ENCODE results near the gene MLXIPL.
"Not testable (repeated sequence)": the region's sequence is repeated elsewhere in the genome, so short reads cannot be mapped to it uniquely, and the experiment has no call there.

The MLXIPL gene

DNA sequence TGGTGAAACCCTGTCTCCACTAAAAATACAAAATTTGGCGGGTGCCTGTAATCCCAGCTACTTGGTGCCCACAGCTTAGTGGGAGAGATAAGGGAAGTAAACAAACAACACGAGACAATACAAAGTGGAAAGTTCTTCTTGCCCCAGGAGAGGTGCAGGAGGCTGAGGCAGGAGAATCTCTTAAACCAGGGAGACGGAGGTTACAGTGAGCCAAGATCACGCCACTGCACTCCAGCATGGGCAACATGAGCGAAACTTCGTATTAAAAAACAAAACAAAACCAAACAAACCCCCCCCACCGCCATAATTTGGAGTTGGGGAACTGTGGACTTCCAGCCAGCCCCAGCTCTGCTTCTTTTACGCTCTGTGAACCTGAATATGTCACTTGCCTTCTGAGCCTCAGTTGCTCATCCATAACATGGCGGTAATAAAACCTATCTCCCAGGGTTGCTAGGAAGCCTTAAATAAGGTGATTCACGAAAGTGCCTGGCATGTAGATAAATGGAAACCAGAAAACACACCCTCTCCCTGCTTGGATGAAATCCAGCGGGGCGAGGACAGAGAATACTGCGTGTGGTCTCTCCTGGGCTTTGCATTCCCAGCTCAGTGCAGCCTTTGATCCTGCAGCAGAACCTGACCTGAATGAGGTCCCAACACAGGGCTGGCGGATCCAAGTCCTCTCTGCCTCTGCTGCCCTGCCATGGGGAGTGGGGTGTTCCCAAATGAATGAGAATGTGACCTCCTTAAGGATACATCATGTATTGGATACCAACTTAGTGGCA, 10.2 kb downstream of the MLXIPL start:
- DNase-seq (ENCODE audit: low spot score) = no peak

DNA sequence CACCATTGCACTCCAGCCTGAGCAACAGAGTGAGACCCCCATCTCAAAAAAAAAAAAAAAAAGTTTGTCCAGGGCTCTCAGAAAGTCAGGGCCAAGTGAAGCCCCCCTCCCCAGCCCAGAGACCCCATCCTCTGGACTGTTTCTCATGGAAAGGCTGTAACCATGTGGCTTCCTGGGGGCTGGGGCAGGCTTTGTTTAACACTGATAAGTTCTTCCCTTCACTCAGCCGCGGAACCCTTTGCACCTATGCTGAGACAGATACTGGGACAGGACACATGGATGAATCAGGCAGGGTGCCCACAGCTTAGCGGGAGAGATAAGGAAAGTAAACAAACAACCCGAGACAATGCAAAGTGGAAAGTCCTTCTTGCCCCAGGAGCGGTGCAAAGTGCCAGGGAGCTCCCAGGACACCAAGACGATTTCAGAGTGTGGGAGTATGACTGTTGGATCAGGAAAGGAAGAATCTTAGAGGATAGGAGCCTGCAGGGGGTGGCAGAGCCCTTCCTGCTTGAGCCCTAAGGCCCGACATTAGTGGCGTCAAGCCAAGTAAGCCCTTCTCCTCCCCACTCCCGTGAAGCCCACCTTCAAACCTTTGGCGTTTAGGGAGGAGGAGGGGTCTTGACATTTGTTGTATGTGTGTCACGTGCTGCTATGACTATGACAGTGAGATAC, 11.6 kb downstream of the MLXIPL start:
- DNase-seq (ENCODE audit: low spot score) = no peak

DNA sequence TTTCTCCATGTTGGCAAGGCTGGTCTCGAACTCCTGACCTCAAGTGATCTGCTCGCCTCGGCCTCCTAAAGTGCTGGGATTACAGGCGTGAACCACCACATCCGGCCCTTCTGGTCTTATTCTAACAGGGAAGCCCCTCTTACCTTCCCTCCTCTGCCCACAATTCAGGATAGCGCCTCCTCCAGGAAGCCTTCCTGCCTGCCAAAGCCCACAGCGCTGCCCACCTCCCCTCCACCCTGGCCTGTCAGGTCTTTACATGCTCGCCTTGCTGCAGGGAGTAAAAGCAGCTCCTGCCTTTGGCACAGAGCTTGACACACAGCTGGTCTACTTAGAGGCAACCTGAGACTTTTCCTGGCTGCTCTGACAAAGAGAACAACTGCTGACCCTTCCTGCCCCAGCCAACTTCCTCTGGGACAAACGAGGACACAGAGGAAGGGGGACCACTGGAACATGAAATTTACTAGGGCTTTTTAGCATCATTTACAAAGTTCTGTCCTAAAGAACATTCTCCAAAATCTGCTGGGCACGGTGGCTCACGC, 13.2 kb downstream of the MLXIPL start:
- DNase-seq (ENCODE audit: low spot score) = no peak

DNA sequence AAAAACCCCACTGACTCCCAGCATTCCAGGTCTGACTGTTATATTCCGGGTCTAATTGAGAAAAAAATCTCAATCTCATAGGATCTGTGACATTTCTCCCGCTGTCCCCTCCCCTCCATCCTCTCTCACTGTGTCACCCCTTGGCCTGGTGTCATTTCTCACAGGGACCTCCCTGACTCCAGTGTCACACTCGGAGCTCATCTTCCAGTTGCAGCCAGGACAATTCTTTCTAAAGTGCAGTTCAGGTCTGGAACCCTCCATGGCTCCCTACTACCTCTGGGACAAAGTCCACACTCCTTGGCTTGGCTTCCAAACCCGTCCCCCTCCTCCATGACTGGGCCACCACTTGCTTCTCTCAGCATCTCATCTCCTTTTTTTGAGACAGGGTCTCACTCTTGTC, 14.2 kb downstream of the MLXIPL start:
- no peak for DNase-seq (ENCODE audit: low spot score)

DNA sequence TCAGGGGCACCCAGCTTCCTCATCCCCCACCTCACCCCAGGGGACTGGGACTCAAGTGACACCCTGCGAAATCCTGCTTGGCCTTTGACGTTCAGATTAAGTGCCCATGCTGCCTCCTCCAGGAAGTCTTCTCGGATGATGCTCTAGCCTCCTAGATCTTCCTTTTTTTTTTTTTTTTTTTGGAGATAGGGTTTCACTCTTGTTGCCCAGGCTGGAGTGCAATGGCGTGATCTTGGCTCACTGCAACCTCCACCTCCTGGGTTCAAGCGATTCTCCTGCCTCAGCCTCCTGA, 16.7 kb downstream of the MLXIPL start:
- DNase-seq (ENCODE audit: low spot score) = not testable (repeated sequence)

DNA sequence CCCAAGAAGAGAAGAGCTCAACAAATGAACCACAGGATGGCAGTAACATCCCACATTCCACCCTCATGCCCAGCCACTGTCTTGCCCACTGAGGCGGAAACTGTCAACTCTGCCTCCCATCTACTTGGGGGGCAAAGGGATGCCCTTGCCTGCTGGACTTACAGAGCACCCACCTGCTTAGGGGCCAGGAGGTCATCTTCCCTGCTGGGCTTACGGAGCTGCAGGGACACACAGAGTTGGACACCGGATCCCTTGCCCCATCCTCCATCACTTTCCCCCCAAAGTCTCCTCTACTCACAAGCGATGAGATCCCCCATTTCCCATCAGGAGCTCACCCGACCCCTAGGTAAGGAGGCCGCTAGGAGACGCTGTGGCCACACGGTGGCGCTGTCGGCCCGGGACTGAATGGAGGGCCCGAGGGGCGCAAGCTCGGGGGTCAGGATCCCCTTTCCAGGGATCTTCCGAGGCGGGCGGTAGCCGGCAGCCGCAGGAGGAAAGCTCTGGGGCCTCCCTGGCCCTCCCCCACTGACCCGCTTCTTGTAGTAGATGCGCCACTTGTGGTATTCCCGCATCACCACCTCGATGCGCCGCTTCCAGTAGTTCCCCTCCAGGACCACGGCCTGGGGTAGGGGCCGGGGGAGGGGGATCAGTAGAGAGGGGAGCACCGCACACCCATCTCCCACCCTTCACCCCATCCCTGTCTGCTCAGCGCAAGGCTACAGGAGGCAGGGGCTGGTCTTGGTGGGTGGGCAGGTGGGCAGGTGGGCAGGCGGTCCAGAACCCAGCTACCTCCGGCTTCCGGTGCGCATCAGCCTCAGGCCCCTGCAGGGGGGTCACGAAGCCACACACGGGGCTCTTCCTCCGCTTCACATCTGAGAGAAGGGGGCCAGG, 17.3 kb downstream of the MLXIPL start:
- DNase-seq (ENCODE audit: low spot score) = no peak

DNA sequence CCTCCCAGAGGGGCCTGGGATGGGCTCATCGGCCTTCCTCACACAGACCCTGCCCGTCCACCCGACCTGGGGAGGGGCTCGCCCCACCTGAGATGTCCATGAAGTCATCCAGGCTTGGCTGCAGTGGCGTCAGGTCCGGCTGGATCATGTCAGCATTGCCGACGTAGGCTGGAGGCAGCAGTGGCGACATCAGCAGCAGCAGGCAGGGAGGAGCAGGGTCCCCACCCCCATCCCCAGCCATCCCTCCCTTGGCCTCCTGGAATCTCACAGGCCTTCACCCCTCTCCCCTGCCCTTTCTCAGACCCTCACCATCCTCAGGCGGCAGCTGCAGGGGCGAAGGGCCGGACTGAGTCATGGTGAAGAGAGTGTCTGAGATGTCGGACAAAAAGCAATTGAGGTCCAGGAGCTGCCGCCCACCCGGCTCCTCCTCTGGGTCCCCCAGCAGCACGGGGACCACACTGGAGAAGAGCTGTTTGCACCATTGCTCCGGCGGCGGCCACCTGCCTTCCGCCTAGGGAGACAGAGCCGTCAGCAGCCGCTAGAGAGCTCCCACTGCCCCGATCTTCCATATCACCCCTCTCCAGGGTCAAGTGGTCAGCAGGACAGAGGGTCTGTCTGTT, 18.6 kb downstream of the MLXIPL start:
- no peak for DNase-seq (ENCODE audit: low spot score)

DNA sequence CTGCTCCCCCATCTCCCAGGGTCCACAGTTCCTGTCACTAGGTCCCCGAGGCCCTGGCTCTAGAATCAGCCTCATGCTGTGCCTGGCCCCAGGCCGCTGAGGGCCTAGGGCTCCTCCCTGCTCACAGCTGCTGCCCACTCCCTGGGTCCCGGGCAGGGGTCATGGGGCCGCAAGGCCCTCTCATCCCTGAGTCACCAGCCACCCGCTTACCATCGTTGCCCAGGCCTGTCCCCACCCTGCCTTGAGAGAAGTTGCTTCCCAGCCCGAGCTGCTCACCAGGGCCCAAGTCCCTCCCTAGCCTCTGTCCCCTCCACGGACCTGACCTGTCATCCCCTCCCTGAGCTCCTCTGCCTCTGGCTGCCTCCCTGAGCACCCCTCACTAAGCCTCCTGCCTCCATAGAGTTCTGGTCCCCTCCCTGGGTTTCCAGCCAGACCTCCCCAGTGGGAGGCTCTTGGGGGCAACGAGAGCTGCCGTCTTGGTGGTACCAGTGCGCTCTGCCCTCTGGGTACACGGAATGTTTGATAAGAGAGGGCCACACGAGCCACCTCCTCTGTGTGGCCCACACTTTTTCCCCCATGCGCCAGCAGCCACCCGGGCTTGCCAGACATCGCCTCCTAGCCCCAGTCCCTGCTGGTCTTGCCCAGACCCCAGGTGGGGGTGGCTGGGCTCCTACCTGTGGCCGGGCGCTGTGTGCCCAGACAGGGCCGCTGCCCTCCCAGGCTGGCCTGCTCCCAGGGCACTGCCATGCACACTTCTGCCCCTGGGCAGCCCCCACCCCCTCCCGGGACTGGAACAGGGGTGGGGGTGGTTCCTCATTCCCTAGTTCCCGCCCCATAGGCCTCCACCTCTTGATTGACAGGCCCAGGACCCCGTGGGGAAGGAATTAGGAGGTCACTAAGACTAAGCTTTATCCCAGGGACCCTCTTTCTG, 21.3 kb downstream of the MLXIPL start:
- peak; percentile 52 for DNase-seq (ENCODE audit: low spot score)

DNA sequence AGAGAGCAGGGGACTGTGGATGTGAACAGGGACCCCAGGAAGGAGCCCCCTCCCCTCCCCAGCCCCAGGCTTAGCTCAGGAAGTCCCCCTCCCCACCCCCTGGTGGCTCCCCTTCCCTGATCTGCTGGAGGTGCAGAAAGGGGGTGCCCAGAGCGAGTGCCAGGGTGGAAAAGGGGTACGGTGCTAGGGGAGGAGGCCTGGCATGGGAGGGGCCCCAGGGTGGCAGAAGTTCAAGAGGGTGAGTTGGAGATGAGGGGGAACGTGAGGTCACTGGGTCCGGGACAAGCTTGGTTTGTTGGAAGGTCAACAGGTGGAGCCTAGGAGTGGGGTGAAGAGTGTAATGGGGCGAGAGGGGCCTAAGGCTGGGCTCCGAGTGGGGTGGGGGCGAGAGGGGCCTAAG, 24.4 kb downstream of the MLXIPL start:
- DNase-seq (ENCODE audit: low spot score) = no peak

DNA sequence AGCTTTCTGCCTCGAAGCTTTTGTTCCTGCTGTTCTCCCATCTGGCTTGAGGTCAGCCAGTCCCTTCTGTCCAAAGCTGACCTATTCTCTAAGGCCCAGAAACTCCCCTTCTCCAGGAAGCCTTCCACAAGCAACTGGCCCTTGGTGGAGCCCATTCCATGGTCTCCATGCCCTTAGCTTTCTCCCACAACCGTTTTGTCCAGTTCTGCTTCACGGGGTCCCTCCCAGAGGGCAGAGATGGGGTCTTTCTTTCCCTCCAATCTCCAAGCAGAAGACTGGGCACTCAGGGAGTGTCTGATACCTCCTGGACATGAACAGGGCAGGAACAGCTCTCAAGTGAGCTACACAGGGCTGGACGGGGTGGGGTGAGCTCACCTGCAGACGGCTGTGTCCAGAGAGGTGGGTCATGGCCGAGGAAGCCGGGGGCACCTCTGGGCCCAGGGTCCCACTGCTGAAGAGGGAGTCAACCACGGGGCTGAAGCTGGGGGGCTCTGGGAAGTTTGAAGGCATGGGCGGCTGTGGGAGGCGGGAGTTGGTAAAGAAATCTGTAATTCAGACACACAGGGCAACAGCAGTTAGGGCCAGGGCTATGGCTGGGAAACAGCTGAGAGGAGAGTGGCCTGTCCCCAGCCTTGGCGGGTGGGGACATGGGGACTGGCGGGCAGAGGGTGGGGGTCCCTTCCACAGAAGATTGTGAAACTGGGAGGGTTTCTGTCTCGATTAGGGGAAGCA, 25.0 kb downstream of the MLXIPL start:
- DNase-seq (ENCODE audit: low spot score) = no peak

DNA sequence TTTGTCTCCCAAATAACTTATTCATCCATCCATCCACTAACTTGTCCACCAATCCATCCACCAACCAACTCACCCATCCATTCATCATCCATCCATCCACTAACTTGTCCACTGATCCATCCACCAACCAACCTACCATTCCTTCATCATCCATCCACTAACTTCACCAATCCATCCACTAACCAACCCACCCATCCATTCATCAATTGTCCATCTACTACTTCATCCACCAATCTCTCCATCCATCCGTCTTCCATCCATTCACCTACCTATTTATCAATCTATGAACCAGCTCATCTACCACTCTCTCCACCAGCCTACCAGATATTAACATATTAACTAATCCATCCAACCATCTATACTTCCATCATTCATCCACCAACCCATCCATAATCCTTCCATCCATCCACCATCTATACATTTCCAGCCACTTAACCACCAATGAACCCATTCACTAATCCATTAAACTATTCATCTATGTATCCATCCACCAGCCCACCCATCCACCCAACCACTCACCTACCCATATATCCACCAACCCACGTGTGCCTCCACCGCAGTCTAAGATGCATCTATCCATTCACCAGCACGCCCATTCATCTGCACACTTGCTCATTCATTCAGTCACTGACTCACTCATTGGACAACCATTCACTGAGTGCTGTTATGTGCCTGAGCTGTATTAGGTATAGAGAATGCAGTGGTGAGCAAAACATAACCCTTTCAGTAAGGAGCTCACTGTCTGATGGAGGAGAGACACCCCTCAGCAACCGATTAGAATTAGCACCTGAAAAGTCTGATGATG, 26.1 kb downstream of the MLXIPL start:
- no peak for DNase-seq (ENCODE audit: low spot score)

DNA sequence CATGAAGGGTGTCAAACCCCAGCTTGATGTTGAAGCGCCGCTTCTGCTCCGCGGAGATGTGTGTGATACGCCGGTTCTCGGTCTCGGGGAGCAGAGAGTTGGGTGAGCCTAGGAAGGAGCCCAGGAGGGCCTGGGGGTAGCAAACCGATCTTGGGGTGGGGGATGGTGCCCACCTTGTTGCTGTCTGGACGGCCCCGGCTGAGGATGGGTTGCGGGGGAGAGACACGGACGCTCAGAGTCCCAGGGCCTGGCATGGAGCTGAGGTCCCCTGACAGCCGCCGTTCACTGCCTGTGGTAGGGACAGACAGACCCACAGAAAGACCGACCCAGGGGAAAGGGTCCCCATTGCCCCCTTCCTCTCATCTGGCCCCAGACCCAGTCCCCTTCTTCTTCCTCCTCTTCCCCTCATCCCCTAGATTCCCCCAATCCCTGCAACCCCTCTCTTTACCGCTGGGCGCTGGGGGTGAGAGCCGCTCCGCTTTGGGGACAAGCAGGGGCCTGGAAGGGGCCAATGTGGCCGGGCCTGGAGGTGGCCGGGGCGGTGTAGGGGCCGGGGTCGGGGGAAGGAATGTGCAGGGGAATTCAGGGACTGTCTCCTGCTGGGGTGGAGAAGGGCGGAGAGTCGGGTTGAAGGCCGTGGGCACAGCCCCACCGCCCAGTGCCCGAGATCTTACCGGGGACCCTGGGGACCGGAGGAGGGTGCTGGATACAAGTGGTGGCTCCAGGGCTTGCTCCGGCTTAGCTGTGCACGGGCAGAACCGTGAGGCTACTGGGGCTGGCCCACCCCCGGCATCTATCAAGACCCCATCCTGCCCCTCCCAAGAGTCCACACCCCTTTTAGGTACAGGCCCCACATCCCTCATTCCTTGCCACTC, 27.9 kb downstream of the MLXIPL start:
- DNase-seq (ENCODE audit: low spot score) = no peak

DNA sequence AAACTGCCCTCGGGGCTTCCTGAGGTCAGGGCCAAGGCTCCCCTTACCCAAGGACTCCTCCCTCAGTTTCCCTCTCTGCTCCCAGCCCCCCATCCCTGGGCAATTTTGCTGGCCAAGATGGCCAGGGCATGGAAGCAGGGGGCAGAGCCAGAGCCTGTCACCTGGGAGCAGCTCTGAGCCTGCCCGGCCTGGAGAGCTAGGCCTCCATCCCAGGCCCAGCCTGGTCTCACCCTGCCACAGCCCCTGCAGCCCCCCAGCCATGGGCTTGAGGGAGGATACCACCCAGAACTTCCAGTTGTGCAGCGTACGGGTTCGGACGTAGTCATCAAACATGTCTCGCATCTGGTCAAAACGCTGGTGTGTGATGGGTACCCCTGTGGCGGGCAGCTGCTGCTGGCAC, 29.0 kb downstream of the MLXIPL start:
- no peak for DNase-seq (ENCODE audit: low spot score)

DNA sequence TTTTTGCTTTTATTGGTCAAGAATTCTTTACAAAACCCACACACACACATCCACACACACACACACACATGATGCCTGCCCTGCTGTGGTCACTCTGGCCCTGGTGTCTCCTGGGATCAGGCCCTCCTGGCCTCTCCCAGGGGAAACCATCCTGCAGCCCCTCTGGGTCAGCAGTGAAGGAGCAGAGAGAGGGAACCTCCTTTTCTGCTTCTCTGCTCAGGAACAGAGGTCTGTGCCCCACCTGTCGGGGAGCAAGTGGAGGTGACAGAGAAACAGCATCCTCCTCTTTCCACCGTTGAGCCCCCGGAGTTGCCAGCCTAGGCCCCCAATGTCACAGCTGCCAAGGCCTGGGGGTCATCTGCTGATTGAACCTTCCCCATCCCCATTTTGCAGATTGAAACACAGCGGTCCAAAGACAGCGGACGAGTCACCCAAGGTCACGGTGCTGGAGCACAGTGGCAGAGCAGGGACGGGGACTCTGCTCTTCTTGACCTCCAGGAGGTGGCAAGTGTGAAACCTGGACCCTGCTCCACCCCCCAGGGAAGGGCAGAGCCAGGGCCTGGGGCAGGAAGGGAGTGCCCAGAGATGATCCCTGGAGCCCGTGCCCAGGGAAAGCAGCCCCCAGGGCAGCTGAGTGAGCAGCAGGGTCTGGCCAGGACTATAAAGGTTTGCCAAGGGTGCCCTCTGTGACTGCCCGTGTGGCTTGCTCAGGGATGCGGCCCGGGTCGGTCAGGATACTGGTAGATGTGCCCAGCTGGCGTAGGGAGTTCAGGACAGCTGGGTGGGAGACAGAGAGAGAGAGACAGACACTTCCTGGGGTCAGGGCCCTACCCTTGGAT, 30.9 kb downstream of the MLXIPL start:
- no peak for DNase-seq (ENCODE audit: low spot score)

DNA sequence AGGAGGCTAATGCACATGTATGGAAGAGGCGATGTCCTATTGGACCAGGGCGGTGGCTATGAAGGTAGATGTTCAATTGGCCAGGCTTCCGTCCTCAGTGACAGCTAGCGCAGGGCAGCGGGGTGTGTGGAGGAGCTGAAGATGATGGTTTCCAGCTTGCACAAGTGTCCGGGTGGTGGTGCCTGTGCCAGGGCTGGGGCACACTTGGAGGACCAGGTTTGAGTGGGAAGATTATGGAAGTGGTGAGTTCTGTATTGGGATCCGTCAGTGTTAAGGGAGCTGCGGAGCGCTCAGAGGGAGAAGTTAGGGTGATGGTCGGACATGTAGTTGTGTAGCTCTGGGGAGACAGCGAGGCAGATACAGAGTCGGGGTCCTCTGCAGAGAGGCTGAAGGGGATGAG, 37.4 kb downstream of the MLXIPL start:
- no peak for DNase-seq (ENCODE audit: low spot score)

DNA sequence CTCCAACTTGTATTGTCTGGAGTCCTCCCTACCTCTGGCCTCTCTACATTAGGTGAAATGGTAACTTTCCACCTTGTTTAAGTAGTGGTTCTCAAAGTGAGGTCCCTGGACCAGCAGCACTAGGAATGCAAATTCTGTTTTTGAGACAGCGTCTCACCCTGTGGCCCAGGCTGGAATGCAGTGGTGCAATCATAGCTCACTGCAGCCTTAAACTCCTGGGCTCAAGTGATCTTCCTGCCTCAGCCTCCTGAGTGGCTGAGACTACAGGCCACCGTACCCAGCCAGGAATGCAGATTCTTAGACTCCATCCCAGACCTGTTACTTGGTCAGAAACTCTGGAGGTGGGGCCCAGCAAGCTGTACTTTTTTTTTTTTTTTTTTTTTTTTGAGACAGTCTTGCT, 39.1 kb downstream of the MLXIPL start:
- DNase-seq (ENCODE audit: low spot score) = no peak

DNA sequence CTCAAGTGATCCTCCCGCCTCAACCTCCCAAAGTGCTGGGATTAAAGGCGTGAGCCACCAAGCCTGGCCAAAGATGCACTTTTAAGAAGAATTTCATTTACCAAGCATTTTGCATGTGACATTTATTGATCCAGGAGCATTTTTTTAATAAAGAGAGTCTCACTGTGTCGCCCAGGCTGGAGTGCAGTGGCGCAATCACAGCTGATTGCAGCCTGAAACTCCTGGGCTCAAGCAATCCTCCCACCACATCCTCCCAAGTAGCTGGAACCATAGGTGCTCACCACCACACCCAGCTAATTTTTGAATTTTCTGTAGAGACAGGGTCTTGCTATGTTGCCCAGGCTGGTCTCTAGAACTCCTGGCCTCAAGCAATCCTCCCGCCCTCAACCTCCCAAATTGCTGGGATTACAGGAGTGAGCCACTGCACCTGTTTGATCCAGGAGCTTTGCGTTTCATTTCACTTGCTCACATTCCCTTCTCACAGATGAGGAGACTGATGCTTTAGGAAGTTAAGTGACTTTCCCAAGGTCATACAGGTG, 41.6 kb downstream of the MLXIPL start:
- no peak for DNase-seq (ENCODE audit: low spot score)
